ENCODE results near the gene TMEM190. TPM values are rescaled to one million over a fixed set of nuclear protein-coding genes. Genes with fewer than 3 reads are reported as not detected.

Gene TMEM190
- total RNA-seq, 1 experiment from 2014 or later = not detected

DNA sequence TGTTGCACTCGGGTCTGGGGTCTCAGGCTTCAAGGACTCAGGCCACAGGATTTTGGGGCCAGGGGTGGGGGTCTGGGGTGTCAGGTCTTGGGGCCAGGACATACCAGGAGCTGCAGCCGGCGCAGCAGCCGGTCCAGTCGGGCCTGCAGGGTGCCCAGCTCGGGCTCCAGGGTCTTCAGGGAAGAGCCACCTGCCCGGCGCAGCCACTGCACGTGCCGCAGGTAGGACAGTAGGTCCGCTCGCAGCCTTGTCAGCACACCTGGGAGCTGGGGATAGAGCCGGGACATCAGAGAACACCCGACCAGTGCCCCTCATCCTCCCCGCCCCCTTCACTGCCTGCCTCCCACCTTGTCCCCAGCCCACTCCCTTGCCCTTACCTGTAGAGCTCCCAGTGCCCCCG is 8.5 kb upstream of the TMEM190 start:
- TF ChIP-seq, protein P1, sequence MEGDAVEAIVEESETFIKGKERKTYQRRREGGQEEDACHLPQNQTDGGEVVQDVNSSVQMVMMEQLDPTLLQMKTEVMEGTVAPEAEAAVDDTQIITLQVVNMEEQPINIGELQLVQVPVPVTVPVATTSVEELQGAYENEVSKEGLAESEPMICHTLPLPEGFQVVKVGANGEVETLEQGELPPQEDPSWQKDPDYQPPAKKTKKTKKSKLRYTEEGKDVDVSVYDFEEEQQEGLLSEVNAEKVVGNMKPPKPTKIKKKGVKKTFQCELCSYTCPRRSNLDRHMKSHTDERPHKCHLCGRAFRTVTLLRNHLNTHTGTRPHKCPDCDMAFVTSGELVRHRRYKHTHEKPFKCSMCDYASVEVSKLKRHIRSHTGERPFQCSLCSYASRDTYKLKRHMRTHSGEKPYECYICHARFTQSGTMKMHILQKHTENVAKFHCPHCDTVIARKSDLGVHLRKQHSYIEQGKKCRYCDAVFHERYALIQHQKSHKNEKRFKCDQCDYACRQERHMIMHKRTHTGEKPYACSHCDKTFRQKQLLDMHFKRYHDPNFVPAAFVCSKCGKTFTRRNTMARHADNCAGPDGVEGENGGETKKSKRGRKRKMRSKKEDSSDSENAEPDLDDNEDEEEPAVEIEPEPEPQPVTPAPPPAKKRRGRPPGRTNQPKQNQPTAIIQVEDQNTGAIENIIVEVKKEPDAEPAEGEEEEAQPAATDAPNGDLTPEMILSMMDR (conservative IDR thresholded peaks at IDR 0.05) = no peak
- TF ChIP-seq EZH2 (IDR thresholded peaks at IDR 0.05; ENCODE audit: low read depth) = no peak
- CTCF ChIA-PET = interaction anchor here (0.6 kb wide), 1 partner anchor 12 kb away, joined by 4 read pairs; no protein-coding TSS in a partner anchor
- intact Hi-C loops (cut with micrococcal nuclease; ENCODE audit: unreplicated experiment) = loop anchor here (2.0 kb wide), 1 partner anchor 29 kb away; the partner anchor contains the start of gene KMT5C
- peaks cover 5% of the 10 kb centered on the region; the same call in 1 of the 2 replicates for H3K27me3 ChIP-seq (ENCODE audit: insufficient read depth, low read depth)
- no peaks in the 10 kb centered on the region for H3K36me3 ChIP-seq (ENCODE audit: low read depth)
- peaks cover 25% of the 10 kb centered on the region for H3K4me1 ChIP-seq (replicated peaks; ENCODE audit: insufficient read depth)
- no peak for DNase-seq
- peaks cover 41% of the 10 kb centered on the region; the same call in 1 of the 2 replicates for H3F3A ChIP-seq (ENCODE audit: insufficient read depth, low read depth)
- H3K79me2 ChIP-seq (ENCODE audit: low read depth) = no peaks in the 10 kb centered on the region
- no peaks in the 10 kb centered on the region for H3K9me3 ChIP-seq (ENCODE audit: insufficient read depth, low read depth)
- H4K20me1 ChIP-seq (ENCODE audit: insufficient read depth) = no peaks in the 10 kb centered on the region
- no peaks in the 10 kb centered on the region for H3K9me2 ChIP-seq (ENCODE audit: insufficient read depth)
- no peak overlapping the region for H3K4me2 ChIP-seq
- no TSS peak for BruUV-seq (replicated peaks)
- H3K27ac ChIP-seq = no peak overlapping the region
- no peak overlapping the region for H3K4me3 ChIP-seq
- POLR2A ChIA-PET (ENCODE audit: unreplicated experiment) = interaction anchor here (0.8 kb wide), 1 partner anchor 23 kb away, joined by 12 read pairs; no protein-coding TSS in a partner anchor
- H2AFZ ChIP-seq = no peak overlapping the region

GRCh38 chr19:55368701-55369563 is 7.7 kb upstream of the TMEM190 start:
- Histone ChIP-seq H3K27ac (no peak overlapping the region), H3K4me2 (peak overlapping the region; percentile 61), H3K79me2 (ENCODE audit: low read depth) (no peaks in the 10 kb centered on the region), H3F3A (ENCODE audit: insufficient read depth, low read depth) (peaks cover 42% of the 10 kb centered on the region; the same call in 1 of the 2 replicates), H3K27me3 (ENCODE audit: insufficient read depth, low read depth) (peaks cover 5% of the 10 kb centered on the region; the same call in 1 of the 2 replicates), H3K4me1 (replicated peaks; ENCODE audit: insufficient read depth) (peaks cover 33% of the 10 kb centered on the region), H2AFZ (no peak overlapping the region), H3K9me3 (ENCODE audit: insufficient read depth, low read depth) (no peaks in the 10 kb centered on the region), H3K4me3 (peak overlapping the region; percentile 35; the same call in 1 of the 2 replicates), H4K20me1 (ENCODE audit: insufficient read depth) (no peaks in the 10 kb centered on the region), H3K36me3 (ENCODE audit: low read depth) (no peaks in the 10 kb centered on the region), H3K9me2 (ENCODE audit: insufficient read depth) (no peaks in the 10 kb centered on the region)
- intact Hi-C loops (cut with micrococcal nuclease; ENCODE audit: unreplicated experiment) = loop anchor here (2.0 kb wide), 1 partner anchor 30 kb away; the partner anchor contains the start of gene KMT5C
- no TSS peak for BruUV-seq (replicated peaks)
- peak in 1 of 2 experiments; percentile 78 for DNase-seq
- TF ChIP-seq, protein P1 (conservative IDR thresholded peaks at IDR 0.05) = no peak
- 0 out of 2 replicates have a peak, but pooled peaks have one; percentile 66 for TF ChIP-seq EZH2 (IDR thresholded peaks at IDR 0.05; ENCODE audit: low read depth)
- CTCF ChIA-PET = interaction anchor here (0.6 to 0.7 kb wide), 2 partner anchors 13 to 227 kb away, joined by 3 to 4 read pairs; no protein-coding TSS in a partner anchor
- POLR2A ChIA-PET (ENCODE audit: unreplicated experiment) = interaction anchor here (0.6 to 0.8 kb wide), 2 partner anchors 22 to 222 kb away, joined by 4 to 12 read pairs; no protein-coding TSS in a partner anchor

GRCh38 chr19:55369653-55370304 is 6.8 kb upstream of the TMEM190 start:
- POLR2A ChIA-PET (ENCODE audit: unreplicated experiment) = interaction anchor here (0.6 kb wide), 1 partner anchor 223 kb away, joined by 4 read pairs; no protein-coding TSS in a partner anchor
- peaks cover 42% of the 10 kb centered on the region for H3K4me1 ChIP-seq (replicated peaks; ENCODE audit: insufficient read depth)
- no peaks in the 10 kb centered on the region for H4K20me1 ChIP-seq (ENCODE audit: insufficient read depth)
- peak in 1 of 2 experiments; percentile 60 for DNase-seq
- no peak overlapping the region for H3K27ac ChIP-seq
- intact Hi-C loops (cut with micrococcal nuclease; ENCODE audit: unreplicated experiment) = loop anchor here (2.0 kb wide), 1 partner anchor 31 kb away; the partner anchor contains the start of gene KMT5C
- peak; percentile 98 for TF ChIP-seq EZH2 (IDR thresholded peaks at IDR 0.05; ENCODE audit: low read depth)
- TF ChIP-seq, protein P1 (conservative IDR thresholded peaks at IDR 0.05) = no peak
- peak overlapping the region; percentile 62 for H3K4me3 ChIP-seq
- no peaks in the 10 kb centered on the region for H3K9me3 ChIP-seq (ENCODE audit: insufficient read depth, low read depth)
- H2AFZ ChIP-seq = peak overlapping the region; percentile 75
- H3K36me3 ChIP-seq (ENCODE audit: low read depth) = no peaks in the 10 kb centered on the region
- H3F3A ChIP-seq (ENCODE audit: insufficient read depth, low read depth) = peaks cover 35% of the 10 kb centered on the region; the same call in 1 of the 2 replicates
- H3K9me2 ChIP-seq (ENCODE audit: insufficient read depth) = no peaks in the 10 kb centered on the region
- BruUV-seq (replicated peaks) = TSS peak; percentile 61
- CTCF ChIA-PET = interaction anchor here (0.7 kb wide), 1 partner anchor 228 kb away, joined by 3 read pairs; no protein-coding TSS in a partner anchor
- H3K4me2 ChIP-seq = peak overlapping the region; percentile 96
- H3K27me3 ChIP-seq (ENCODE audit: insufficient read depth, low read depth) = peaks cover 5% of the 10 kb centered on the region; the same call in 1 of the 2 replicates
- H3K79me2 ChIP-seq (ENCODE audit: low read depth) = no peaks in the 10 kb centered on the region

All from PC-9 (cell line).